Measurements from ENCODE around the gene GEN1. TPM values are rescaled to one million over a fixed set of nuclear protein-coding genes. Genes with fewer than 3 reads are reported as not detected.

Gene GEN1
- total and polyA plus RNA-seq, 2 of the 4 experiments (the other 2 are of a cell fraction) = 7.9 to 8.3 TPM

- no peak overlapping the region for H2AFZ ChIP-seq (replicated peaks; ENCODE audit: low read length, poor library complexity)
- BruUV-seq (replicated peaks) = no TSS peak
- no peak overlapping the region for H3K23ac ChIP-seq (ENCODE audit: low read depth, low read length)
- no peaks in the 10 kb centered on the region for H3K79me1 ChIP-seq (ENCODE audit: low read depth in 1 of 2, low read length in 2 of 2)
- TF ChIP-seq, protein P1, sequence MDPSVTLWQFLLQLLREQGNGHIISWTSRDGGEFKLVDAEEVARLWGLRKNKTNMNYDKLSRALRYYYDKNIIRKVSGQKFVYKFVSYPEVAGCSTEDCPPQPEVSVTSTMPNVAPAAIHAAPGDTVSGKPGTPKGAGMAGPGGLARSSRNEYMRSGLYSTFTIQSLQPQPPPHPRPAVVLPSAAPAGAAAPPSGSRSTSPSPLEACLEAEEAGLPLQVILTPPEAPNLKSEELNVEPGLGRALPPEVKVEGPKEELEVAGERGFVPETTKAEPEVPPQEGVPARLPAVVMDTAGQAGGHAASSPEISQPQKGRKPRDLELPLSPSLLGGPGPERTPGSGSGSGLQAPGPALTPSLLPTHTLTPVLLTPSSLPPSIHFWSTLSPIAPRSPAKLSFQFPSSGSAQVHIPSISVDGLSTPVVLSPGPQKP (IDR thresholded peaks at IDR 0.05; ENCODE audit: borderline replicate concordance, low read depth, low read length) = no peak
- TF ChIP-seq POLR2A (IDR thresholded peaks at IDR 0.05; ENCODE audit: low read depth, low read length) (no peak), NFE2L2 (IDR thresholded peaks at IDR 0.05; ENCODE audit: low read depth, low read length) (no peak), RFX5 (IDR thresholded peaks at IDR 0.05; ENCODE audit: low read depth, low read length) (no peak), CHD1 (IDR thresholded peaks at IDR 0.05; ENCODE audit: low read depth, low read length) (no peak), FOS (IDR thresholded peaks at IDR 0.05; ENCODE audit: low read depth, low read length) (no peak), SMC3 (IDR thresholded peaks at IDR 0.05; ENCODE audit: low read depth, low read length) (no peak), MXI1 (IDR thresholded peaks at IDR 0.05; ENCODE audit: borderline replicate concordance, low read depth, low read length) (no peak), CEBPB (IDR thresholded peaks at IDR 0.05; ENCODE audit: low read depth, low read length) (no peak), BHLHE40 (IDR thresholded peaks at IDR 0.05; ENCODE audit: low read depth, low read length) (no peak), MAFK (IDR thresholded peaks at IDR 0.05; ENCODE audit: low read depth, low read length) (no peak), RCOR1 (IDR thresholded peaks at IDR 0.05; ENCODE audit: insufficient replicate concordance, low read length) (no peak), USF2 (IDR thresholded peaks at IDR 0.05; ENCODE audit: low read depth, low read length) (no peak), RAD21 (IDR thresholded peaks at IDR 0.05; ENCODE audit: low read length) (no peak)
- TF ChIP-seq, protein P2, sequence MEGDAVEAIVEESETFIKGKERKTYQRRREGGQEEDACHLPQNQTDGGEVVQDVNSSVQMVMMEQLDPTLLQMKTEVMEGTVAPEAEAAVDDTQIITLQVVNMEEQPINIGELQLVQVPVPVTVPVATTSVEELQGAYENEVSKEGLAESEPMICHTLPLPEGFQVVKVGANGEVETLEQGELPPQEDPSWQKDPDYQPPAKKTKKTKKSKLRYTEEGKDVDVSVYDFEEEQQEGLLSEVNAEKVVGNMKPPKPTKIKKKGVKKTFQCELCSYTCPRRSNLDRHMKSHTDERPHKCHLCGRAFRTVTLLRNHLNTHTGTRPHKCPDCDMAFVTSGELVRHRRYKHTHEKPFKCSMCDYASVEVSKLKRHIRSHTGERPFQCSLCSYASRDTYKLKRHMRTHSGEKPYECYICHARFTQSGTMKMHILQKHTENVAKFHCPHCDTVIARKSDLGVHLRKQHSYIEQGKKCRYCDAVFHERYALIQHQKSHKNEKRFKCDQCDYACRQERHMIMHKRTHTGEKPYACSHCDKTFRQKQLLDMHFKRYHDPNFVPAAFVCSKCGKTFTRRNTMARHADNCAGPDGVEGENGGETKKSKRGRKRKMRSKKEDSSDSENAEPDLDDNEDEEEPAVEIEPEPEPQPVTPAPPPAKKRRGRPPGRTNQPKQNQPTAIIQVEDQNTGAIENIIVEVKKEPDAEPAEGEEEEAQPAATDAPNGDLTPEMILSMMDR (conservative IDR thresholded peaks at IDR 0.05; ENCODE audit: low read depth, low read length) = no peak
- H3K4me2 ChIP-seq (ENCODE audit: low read depth, low read length) = no peak overlapping the region
- H4K20me1 ChIP-seq (ENCODE audit: insufficient read depth, low read length) = no peaks in the 10 kb centered on the region
- no peak for ATAC-seq (ENCODE audit: low read depth)
- no peaks in the 10 kb centered on the region for H3K9me3 ChIP-seq (ENCODE audit: control insufficient read depth, insufficient read depth, low read length)
- H3K14ac ChIP-seq (replicated peaks; ENCODE audit: low read depth, low read length) = no peak overlapping the region
- H2BK5ac ChIP-seq (ENCODE audit: low read depth, low read length, poor library complexity, severe bottlenecking) = no peak overlapping the region
- in situ Hi-C loops (cut with MboI; ENCODE audit: low sequenced_read_pairs) = no loop called here
- DNase-seq = no peak
- H3K18ac ChIP-seq (ENCODE audit: low read depth, low read length) = no peak overlapping the region
- H2BK20ac ChIP-seq (ENCODE audit: low read depth, low read length) = no peak overlapping the region
- H3K36me3 ChIP-seq (ENCODE audit: control insufficient read depth, insufficient read depth, low read length) = no peaks in the 10 kb centered on the region
- ChIA-PET POLR2A (ENCODE audit: unreplicated experiment) (no interaction called here), CTCF (no interaction called here)
- no peak overlapping the region for H3K56ac ChIP-seq (ENCODE audit: extremely low read depth, insufficient read depth, low read length)
- no peak overlapping the region for H2AK9ac ChIP-seq (replicated peaks; ENCODE audit: low read depth, low read length, poor library complexity)
- H3K4me3 ChIP-seq (ENCODE audit: insufficient read depth, low read depth, low read length) = no peak overlapping the region
- no peak overlapping the region for H3K4ac ChIP-seq (ENCODE audit: low read depth, low read length)
- H4K5ac ChIP-seq (ENCODE audit: low read depth, low read length) = no peak overlapping the region
- H3K27ac ChIP-seq (ENCODE audit: insufficient read depth, low read length) = no peak overlapping the region
- no peaks in the 10 kb centered on the region for H3K4me1 ChIP-seq (ENCODE audit: control insufficient read depth, insufficient read depth, low read length)
- dilution Hi-C loops (cut with HindIII; ENCODE audit: low sequenced_read_pairs, unreplicated experiment) = no loop called here
- no peak overlapping the region for H2BK15ac ChIP-seq (ENCODE audit: low read depth, low read length)
- H3K9ac ChIP-seq (ENCODE audit: low read depth, low read length) = no peak overlapping the region
- H4K8ac ChIP-seq (ENCODE audit: low read depth in 2 of 2, low read length in 2 of 2) = no peak overlapping the region
- WGBS, 2 experiments (ENCODE audit: extremely low coverage in 2 of 2, insufficient read length in 1 of 2) = no CpG with 5 or more reads among the region's 2 CpGs
- H3K9me1 ChIP-seq (ENCODE audit: insufficient read depth, low read length) = no peaks in the 10 kb centered on the region
- no peak overlapping the region for H4K91ac ChIP-seq (ENCODE audit: insufficient read depth, low read depth, low read length)
- H3K27me3 ChIP-seq (ENCODE audit: control insufficient read depth, insufficient read depth, low read length) = peaks cover 9% of the 10 kb centered on the region
- intact Hi-C loops (cut with micrococcal nuclease) = loop anchor here (10.0 kb wide), 1 partner anchor 361 kb away; no protein-coding TSS in a partner anchor
- no peak overlapping the region for H2AK5ac ChIP-seq (ENCODE audit: low read depth, low read length)
- H2BK120ac ChIP-seq (ENCODE audit: low read depth, low read length) = no peak overlapping the region
These were observed 81.6 kb downstream of the GEN1 start for GRCh38 chr2:17835516-17835915.
